HG03378 (cell line): ENCODE measurements around the gene SRPK2.
"Not testable (repeated sequence)": the region's sequence is repeated elsewhere in the genome, so short reads cannot be mapped to it uniquely, and the experiment has no call there.

Experiments
- ATAC-seq: cut with Tn5 transposase; IDR thresholded peaks from one replicate; pipeline ENCODE4 v1.9.1; 2021; ENCODE audit warnings: mild to moderate bottlenecking, moderate library complexity; ENCODE audit not compliant: unreplicated experiment

Gene SRPK2

DNA sequence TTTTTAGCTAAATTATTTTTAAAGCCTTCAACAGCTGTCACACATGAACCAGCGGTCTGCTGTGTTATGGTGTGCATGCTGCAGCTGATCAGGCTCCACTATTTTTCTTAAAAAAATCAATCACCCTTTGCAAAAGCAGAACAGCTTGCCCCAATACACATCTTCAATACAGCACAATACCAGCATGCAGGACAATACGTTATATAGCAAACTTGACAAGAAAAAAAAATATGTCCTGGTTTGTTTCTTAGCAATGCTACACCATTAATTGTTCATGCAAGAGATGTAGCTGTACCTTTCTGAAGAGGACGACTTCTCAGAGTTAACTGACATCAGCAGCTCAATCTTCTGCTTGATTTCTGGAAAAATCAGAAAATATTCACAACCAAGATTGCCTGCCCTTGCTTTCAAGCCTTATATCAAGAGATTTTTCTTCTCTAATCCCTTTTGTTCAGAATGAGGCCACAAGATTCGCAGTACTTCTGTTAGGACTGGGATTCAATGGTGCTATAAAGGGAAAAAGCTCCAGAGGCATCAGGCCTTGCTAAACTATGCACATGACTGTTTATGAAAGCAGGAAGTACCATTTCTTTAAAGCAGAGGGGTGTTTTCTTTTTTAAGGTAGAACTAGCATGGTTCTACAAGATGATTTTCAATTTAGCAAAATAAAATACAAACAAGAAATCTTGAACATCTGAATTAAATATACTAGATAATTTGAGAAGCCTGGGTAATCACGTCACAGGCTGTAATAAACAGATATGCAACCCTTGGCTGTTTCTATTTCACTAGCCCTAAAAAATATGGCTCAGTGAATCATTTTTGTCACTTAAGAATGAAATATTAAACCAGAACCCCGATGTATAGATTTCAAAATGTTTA, 120.0 kb downstream of the SRPK2 start:
- ATAC-seq = peak; percentile 68

DNA sequence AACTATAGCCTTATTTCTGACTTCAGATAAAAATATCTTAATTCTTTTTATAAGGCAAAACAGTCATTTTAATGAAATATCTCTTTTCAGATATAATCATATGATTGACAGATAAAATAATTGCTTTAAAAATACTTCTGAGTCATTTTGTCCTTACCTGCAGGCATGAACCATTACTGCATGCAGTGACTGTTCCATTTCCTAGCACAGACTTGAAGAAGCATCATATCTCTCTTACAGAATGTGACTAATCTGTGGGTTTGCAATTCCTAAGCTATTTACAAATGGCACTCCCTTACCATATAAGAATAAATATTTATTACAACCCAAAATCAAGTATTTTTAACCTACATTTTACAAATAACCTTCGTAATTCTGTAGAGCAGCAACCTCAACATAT, 120.7 kb downstream of the SRPK2 start:
- ATAC-seq = no peak

DNA sequence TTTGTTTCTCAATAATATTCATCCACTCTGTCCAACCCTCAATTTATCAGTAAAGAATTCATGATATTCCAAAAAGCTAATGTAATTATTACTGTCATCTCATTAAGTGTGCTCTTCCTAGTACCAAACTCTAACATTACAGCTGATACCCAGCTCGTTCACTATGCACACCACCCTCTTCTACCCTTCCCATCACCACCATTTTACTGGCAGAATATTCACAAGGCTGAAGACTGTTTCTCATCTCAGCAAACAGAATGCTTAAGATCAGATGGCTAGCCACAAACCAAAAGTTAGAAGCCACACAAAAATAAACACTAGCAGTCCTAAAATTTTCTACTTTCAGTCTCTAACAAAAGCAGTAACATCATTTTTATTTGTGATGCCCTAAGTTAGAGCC, 121.5 kb downstream of the SRPK2 start:
- ATAC-seq = no peak

DNA sequence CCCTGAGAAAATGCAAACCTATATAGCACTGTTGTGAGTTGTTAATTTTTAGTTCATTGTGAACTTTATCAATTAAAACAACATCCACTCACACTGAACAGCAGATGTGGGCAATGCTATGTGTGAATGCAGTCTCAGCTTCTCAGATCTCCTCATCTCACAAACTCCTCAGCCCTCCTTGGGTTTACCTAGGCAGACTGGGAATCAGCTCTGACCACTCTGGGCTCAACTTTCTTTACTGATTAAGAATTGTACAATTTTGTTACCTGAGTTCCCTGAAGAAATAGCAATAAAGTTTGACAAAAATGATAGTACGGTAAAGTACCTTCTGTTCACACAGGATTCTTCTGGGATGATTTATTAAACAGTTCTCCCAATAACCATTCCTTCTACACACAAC, 124.0 kb downstream of the SRPK2 start:
- no peak for ATAC-seq

DNA sequence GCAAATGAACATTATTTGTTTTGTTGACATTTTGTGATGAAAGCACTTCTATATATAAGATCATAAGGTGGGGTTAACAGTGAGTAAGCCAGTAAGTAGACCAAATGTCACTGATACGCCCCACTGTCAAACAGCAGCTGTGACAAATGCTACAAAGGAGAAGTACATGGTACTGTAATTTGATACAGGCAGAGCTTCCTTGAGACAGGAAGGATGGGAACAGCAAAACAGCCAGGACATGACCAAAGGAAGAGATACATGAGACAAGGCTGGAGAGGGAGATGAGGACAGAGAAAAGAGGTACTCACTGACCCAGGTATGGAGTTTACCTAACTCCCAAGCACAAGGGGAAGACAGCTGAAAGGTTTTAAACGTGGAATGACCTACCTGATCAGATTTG, 127.0 kb downstream of the SRPK2 start:
- ATAC-seq = no peak

DNA sequence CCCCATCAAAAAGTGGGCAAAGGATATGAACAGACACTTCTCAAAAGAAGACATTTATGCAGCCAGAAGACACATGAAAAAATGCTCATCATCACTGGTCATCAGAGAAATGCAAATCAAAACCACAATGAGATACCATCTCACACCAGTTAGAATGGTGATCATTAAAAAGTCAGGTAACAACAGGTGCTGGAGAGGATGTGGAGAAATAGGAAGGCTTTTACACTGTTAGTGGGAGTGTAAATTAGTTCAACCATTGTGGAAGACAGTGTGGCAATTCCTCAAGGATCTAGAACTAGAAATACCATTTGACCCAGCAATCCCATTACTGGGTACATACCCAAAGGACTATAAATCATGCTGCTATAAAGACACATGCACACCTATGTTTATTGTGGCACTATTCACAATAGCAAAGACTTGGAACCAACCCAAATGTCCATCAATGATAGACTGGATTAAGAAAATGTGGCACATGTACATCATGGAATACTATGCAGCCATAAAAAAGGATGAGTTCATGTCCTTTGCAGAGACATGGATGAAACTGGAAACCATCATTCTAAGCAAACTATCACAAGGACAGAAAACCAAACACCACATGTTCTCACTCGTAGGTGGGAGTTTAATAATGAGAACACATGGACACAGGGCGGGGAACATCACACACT, 128.4 kb downstream of the SRPK2 start:
- ATAC-seq = not testable (repeated sequence)

DNA sequence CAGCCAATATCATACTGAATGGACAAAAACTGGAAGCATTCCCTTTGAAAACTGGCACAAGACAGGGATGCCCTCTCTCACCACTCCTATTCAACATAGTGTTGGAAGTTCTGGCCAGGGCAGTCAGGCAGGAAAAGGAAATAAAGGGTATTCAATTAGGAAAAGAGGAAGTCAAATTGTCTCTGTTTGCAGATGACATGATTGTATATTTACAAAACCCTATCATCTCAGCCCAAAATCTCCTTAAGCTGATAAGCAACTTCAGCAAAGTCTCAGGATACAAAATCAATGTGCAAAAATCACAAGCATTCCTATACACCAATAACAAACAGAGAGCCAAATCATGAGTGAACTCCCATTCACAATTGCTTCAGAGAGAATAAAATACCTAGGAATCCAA, 129.8 kb downstream of the SRPK2 start:
- ATAC-seq = not testable (repeated sequence)

DNA sequence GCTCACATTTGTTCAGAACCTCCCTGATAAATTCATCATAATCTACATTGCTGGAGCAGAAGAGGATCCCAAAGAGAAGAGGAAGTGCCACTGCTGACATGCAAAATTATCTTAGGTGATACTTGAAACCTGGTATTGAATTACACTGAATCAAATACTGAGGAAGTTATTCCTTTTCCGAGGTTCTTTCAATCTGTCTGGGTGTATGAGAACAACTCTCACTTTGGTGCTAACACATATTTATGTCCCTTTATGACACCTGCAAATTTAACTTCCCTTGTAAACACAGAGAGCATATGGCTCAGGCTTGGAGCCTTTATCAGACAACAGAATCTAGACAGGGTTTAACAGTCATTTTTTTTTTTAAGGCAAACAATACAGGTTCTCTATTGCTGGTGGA, 131.4 kb downstream of the SRPK2 start:
- ATAC-seq = no peak

DNA sequence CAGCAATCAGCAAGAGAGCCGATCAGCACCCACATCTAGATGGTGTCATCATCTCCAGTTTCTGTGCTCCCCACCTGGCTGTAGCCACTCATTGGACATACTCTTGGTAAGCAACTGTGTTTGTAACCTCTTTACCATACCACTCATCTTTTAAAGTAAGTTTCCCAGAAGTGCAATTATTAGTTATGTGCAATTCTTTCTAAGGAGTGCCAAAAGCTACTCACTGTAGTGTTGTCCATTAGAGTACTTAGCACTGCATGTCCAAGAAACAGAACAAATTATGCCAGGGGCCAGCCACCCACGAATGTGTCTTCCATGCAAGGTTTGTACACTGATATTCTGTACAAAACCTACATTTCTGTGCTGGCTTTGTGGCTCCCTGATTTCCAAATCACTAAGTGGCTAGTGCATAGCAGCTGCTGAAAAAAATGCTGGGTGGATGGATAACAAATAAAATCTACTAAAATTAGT, 131.9 kb downstream of the SRPK2 start:
- no peak for ATAC-seq

DNA sequence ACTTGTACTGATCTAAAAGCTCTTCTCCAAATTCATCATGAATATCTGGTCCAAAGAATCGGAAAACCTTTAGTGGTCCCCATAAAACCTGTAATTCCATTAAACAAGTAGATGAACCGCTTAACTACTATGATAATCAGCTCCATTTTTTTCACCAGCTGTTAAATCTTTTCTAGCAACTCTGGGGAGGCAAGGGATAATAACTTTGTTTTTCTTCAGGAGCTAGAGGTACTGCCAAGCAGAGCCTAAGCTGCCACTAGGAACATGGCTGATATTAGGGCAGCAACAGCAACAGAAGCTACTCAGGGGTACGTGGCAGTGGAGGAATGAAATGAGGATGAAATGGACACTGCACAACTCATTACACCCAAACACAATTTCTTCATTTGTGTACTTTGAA, 138.0 kb downstream of the SRPK2 start:
- ATAC-seq = no peak

DNA sequence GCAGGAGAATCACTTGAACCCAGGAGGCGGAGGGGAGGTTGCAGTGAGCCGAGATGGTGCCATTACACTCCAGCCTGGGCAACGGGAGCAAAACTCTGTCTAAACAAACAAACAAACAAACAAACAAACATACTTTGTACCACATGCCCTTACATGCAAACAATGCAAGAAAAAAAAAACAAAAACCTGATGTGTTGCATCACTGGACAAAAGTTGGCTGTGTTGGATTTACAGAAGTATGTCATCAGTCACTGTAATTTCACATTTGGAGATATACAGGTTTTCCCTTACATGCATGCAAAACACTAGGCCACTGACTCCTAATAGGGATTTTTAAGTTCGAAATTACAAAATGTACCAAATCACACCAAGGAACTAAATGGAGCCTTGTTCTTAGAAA, 138.5 kb downstream of the SRPK2 start:
- ATAC-seq = no peak

DNA sequence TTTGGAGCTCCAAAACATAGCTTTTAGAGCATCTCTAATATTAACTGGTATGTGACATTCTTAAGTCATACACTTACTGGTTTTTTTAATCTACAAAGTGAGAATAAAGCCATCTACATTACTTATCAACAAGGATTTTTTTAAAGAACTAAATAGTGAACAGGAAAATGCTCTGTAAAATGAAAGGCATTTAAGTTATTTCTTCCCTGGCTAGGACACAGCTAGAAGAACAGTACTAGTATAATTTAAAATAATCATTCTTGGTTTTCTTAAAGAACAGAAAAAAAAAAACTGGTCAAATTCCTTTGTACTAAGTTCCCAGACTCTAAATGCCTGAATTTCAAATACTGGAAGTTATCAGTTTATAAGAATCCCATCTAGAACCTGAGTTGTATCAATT, 139.5 kb downstream of the SRPK2 start:
- no peak for ATAC-seq

DNA sequence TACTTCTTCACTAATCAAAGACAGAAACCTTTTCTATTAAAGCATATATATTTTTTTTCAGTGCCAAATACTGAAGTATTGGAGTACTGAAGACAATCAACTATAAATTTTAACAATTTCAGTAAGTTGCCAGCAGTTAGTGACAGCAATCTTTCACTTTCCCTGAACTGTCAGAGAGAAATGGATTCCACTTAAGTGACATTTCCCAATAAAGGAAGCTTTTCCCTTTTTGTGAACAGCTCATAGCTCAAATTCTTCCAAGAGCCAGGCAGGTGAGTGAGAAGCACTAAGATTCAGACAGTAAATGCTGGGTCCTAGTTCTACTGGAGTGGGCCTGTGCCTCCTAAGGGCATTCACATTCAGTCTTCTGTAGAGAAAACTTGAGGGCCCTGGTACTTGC, 142.0 kb downstream of the SRPK2 start:
- no peak for ATAC-seq

DNA sequence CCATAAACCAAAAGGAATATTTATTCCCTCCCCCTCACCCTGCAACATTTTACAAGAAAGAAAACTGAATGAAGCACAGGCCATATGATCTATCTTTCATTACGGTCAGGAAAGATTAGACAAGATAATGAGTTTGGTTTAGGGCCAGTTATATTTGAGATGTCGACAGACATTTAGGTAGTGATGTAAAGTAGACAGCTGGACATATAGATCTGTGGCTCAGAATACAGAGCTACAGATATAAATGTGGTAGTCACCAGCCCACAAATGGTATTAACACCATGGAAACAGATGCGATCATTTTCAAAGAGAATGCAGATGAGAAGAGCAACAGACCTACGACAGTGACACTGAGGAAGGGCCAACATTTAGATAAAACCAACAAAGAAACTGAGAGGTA, 142.5 kb downstream of the SRPK2 start:
- no peak for ATAC-seq

DNA sequence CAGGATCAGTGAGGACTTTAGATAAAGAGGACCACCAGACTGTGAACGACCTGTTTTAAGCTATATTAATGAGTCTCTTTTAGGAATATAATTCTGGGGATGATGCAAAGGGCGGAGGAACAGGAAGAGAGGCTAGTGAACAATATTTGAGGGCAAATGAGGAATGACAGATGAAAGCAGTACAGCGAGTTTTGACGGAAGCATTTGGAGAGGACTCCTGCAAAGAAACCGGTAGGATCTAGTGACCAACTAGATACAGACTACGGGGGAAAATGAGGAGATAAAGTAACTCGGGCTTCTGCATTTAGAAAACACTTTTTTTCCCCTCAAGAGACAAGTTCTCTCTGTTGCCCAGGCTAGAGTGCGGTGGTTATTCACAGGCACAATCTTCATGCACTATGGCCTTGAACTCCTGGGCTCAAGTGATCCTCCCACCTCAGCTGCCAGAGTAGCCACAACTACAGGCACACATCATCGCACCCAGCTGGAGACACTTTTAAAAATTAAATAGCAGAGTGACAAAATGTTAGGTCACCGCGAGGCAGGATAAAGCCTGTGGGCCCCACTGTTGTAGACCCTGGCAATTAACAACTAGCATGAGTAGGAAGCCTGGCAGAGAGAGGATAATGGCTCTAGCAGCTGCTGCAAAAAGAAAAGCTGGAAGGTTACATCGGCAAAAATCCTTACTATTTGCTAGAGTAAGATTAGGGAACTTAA, 143.2 kb downstream of the SRPK2 start:
- ATAC-seq = no peak

DNA sequence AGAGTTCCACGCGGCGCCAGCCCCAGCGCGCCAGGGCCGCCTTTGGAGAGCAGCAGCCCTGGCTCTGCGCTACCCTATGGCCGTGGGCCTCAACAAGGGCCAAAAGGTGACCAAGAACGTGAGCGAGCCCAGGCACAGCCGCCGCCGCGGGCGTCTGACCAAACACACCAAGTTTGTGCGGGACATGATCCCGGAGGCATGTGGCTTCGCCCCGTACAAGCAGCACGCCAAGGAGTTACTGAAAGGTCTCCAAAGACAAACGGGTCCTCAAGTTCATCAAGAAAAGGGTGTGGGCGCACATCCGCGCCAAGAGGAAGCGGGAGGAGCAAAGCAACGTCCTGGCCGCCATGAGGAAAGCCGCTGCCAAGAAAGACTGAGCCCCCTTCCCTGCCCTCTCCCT, 144.1 kb downstream of the SRPK2 start:
- no peak for ATAC-seq

DNA sequence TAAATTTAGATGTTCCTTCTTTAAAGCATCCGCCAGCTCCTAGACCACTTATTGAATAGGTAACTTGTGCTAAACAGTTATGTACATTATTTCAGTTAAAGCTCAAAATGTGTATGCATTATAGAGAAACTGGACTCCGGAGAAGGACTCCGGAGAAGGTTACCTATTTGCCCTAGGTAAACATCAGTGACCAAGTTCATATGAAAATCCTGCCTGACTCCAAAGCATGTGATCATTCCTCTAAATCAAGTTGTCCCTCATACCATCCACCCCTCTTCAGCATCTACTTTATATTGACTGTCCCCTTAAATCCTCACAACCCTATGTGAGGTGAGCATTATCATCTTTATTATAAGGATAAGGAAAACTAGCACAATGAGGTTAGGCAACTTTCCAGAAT, 147.5 kb downstream of the SRPK2 start:
- no peak for ATAC-seq

DNA sequence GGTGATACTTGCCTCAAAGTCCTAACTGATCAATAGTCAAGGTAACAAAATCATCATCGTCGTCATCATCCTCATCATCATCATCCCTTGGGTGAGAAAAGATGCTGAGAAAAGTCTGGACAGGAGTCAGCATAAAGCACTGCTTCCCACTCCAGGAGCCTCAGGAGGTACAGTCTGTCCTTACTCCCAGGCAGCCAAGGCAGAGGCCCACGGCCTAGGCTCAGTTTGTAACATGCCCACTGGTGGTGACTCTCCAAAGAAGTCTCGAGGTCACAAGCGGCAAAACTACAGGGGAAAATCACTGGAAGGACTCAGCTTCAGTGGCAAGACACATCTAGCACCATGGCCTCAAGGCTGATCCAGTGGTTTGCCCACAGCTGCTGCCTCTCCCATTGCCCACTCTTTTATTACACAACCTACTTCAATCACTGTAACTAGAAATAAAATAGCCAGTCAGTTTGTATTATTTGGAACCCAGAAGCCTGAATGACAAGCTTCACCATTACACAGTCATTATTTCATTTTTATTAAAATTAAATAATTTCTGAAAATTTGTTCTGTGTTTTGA, 150.4 kb downstream of the SRPK2 start:
- no peak for ATAC-seq

DNA sequence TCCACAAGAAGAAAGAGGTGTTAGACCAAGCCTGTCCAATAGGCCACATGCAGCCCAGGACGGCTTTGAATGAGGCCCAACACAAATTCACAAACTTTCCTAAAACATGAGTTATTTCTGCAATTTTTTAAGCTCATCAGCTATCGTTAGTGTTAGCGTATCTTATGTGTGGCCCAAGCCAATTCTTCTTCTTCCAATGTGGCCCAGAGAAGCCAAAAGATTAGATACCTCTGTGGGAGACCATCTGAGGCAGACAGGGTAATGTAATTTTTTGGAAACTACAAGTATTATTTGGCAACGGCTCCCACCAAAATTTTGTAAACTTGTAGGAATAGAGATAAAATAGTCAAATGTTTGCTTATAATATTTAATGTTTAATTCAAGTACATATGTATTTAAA, 153.8 kb downstream of the SRPK2 start:
- no peak for ATAC-seq

DNA sequence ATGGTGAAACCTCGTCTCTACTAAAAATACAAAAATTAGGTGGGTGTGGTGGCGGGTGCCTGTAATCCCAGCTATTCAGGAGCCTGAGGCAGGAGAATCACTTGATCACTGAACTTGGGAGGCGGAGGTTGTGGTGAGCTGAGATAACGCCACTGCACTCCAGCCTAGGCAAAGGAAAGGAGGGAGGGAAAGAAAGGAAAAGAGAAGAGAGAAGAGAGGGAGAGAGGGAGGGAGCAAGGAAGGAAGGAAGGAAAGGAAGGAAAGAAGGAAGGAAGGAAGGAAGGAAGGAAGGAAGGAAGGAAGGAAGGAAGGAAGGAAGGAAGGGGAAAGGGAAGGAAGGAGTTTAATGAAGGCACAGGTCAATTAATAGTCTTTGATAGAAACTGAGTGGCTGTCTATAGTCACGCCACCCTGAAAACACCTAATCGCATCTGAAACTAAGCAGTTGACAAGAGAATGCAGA, 155.9 kb downstream of the SRPK2 start:
- ATAC-seq = not testable (repeated sequence)

DNA sequence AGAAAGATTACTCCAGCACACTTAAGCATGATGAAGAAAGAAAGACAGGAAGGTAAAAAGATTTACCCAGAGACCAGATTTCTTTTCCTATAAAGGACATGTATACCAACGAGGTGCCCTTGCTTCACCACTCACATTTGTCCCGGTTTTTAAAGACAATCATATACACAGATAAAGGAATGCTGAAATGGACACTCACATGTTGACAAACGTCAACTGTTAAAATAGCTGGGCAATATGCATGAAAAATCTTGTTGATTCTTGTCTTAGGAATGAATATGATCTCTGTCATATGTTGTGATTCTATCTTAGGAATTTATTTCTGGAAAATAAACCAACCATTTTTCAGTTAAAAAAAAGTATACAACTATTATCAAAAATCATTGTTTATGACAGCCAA, 158.2 kb downstream of the SRPK2 start:
- no peak for ATAC-seq
